ENCODE results near the gene SCRG1.

The SCRG1 gene

GRCh38 chr4:173404296-173404865 lies 5.5 kb upstream of the SCRG1 start:
- TF ChIP-seq, protein P1, sequence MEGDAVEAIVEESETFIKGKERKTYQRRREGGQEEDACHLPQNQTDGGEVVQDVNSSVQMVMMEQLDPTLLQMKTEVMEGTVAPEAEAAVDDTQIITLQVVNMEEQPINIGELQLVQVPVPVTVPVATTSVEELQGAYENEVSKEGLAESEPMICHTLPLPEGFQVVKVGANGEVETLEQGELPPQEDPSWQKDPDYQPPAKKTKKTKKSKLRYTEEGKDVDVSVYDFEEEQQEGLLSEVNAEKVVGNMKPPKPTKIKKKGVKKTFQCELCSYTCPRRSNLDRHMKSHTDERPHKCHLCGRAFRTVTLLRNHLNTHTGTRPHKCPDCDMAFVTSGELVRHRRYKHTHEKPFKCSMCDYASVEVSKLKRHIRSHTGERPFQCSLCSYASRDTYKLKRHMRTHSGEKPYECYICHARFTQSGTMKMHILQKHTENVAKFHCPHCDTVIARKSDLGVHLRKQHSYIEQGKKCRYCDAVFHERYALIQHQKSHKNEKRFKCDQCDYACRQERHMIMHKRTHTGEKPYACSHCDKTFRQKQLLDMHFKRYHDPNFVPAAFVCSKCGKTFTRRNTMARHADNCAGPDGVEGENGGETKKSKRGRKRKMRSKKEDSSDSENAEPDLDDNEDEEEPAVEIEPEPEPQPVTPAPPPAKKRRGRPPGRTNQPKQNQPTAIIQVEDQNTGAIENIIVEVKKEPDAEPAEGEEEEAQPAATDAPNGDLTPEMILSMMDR (IDR thresholded peaks at IDR 0.05; ENCODE audit: low read depth, low read length, missing control alignments): no peak
- H3K4me3 ChIP-seq (ENCODE audit: low read depth, low read length): no peak overlapping the region
- DNase-seq (ENCODE audit: low read depth): no peak
- in situ Hi-C loops (cut with HindIII; ENCODE audit: low sequenced_read_pairs): no loop called here

GRCh38 chr4:173403051-173403450 lies 4.1 kb upstream of the SCRG1 start:
- H3K4me3 ChIP-seq (ENCODE audit: low read depth, low read length): no peak overlapping the region
- in situ Hi-C loops (cut with HindIII; ENCODE audit: low sequenced_read_pairs): no loop called here
- no peak for DNase-seq (ENCODE audit: low read depth)
- TF ChIP-seq, protein P1 (IDR thresholded peaks at IDR 0.05; ENCODE audit: low read depth, low read length, missing control alignments): no peak

DNA sequence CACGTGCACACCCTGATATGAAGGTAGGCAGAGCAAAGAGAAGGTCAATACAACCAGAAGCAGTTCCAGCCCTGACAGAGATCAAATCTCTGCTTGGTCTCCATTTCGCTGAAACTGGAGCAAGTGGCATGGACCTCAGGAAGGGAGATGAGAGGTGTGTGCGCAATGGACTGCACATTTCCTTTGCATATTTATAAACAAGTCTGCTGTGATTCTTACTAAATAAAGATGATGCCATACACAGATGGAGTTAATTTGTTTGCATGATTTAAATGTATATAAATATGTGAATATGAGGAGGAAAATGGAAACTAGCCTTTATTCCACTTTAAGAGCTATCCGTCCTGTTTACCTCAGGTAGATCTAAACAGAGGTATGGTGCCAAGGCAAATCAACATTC lies 2.1 kb upstream of the SCRG1 start:
- no peak for DNase-seq (ENCODE audit: low read depth)
- in situ Hi-C loops (cut with HindIII; ENCODE audit: low sequenced_read_pairs): no loop called here
- TF ChIP-seq, protein P1 (IDR thresholded peaks at IDR 0.05; ENCODE audit: low read depth, low read length, missing control alignments): no peak
- no peak overlapping the region for H3K4me3 ChIP-seq (ENCODE audit: low read depth, low read length)

- in situ Hi-C loops (cut with HindIII; ENCODE audit: low sequenced_read_pairs): no loop called here
- H3K4me3 ChIP-seq (ENCODE audit: low read depth, low read length): no peak overlapping the region
- TF ChIP-seq, protein P1 (IDR thresholded peaks at IDR 0.05; ENCODE audit: low read depth, low read length, missing control alignments): no peak
- no peak for DNase-seq (ENCODE audit: low read depth)
Observed at GRCh38 chr4:173398220-173398619, 696 bp downstream of the SCRG1 start.

DNA sequence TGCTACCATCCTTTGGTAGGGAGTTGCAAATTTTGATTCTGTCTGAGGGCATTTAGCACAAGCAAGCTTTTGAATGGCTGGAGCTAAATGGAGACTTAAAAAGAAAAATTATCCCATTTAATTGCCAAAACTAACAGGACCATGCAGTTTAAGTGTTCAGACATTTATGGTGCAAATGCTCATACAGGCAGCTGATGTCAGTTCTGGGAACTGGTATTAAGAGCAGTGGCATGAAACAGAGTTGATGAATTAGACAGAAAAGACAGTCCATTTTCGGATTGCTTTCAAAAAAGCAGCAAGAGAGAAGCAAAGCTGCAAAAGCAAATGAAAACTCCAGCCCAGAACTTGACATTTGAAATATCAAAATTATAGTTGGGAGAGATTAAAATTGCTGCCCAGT lies 1.3 kb downstream of the SCRG1 start:
- TF ChIP-seq, protein P1 (IDR thresholded peaks at IDR 0.05; ENCODE audit: low read depth, low read length, missing control alignments): no peak
- no peak overlapping the region for H3K4me3 ChIP-seq (ENCODE audit: low read depth, low read length)
- DNase-seq (ENCODE audit: low read depth): no peak
- in situ Hi-C loops (cut with HindIII; ENCODE audit: low sequenced_read_pairs): no loop called here

- in situ Hi-C loops (cut with HindIII; ENCODE audit: low sequenced_read_pairs): no loop called here
- DNase-seq (ENCODE audit: low read depth): no peak
- no peak overlapping the region for H3K4me3 ChIP-seq (ENCODE audit: low read depth, low read length)
- TF ChIP-seq, protein P1 (IDR thresholded peaks at IDR 0.05; ENCODE audit: low read depth, low read length, missing control alignments): no peak
Observed at GRCh38 chr4:173391701-173392100, 7.2 kb downstream of the SCRG1 start.

All from astrocyte of the cerebellum (primary cell).